Thyroid gland (tissue), 4 donors: ENCODE data around the gene L3MBTL2. TPM values are rescaled to one million over a fixed set of nuclear protein-coding genes. Genes with fewer than 3 reads are reported as not detected.
"Not testable (repeated sequence)": the region's sequence is repeated elsewhere in the genome, so short reads cannot be mapped to it uniquely, and the experiment has no call there.

Source experiments
- DNase-seq, 2 donors: peaks; one replicate each; pipeline ENCODE4 v3.0.0-alpha.2; 2019
- H3K27ac ChIP-seq, 3 donors: fragments of 200-600 bp; sonication (generic); 1 replicate in 2 of 3; 2 replicates in 1 of 3; pipeline ENCODE4 v1.5.1; 2016 to 2019; ENCODE audit warnings: mild to moderate bottlenecking in 1 of 3, moderate library complexity in 1 of 3
- H3K27me3 ChIP-seq: fragments of 200-600 bp; sonication (generic); one replicate; pipeline ENCODE4 v1.5.1; 2019
- H3K36me3 ChIP-seq, 2 donors: fragments of 200-600 bp; sonication (generic); one replicate each; pipeline ENCODE4 v1.5.1; 2016 to 2019
- H3K4me1 ChIP-seq, 2 donors: fragments of 200-600 bp; sonication (generic); one replicate each; pipeline ENCODE4 v1.5.1; 2017 to 2019
- H3K4me3 ChIP-seq, 3 donors: fragments of 200-600 bp; sonication (generic); replicated peaks in 1 of 3; 1 replicate in 2 of 3; 2 replicates in 1 of 3; pipeline ENCODE4 v1.5.1; 2016; ENCODE audit warnings: mild to moderate bottlenecking in 1 of 3
- H3K9me3 ChIP-seq: fragments of 200-600 bp; sonication (generic); one replicate; pipeline ENCODE4 v1.5.1; 2017
- CTCF ChIP-seq, 6 experiments: fragments of 200-600 bp in 3 of 6; fragments of 450-650 bp in 3 of 6; sonication (generic) in 3 of 6; IDR thresholded peaks; one replicate each; pipeline ENCODE4 v1.5.1; 2016 to 2019; ENCODE audit warnings: antibody characterized with exemption in 6 of 6, mild to moderate bottlenecking in 2 of 6, inconsistent platforms in 1 of 6, moderate library complexity in 1 of 6
- POLR2A ChIP-seq, 2 donors: fragments of 450-650 bp; IDR thresholded peaks; one replicate each; pipeline ENCODE4 v1.6.1; 2017; ENCODE audit warnings: antibody characterized with exemption in 2 of 2, mild to moderate bottlenecking in 2 of 2, moderate library complexity in 1 of 2
- WGBS, 2 donors: methylation state at CpG; one replicate each; pipeline ENCODE4 v1.1.5; 2017; 5-methylcytosine and 5-hydroxymethylcytosine counted together
- intact Hi-C: fragments of 100-400 bp; cut with DNase I; formaldehyde crosslinking; loops from one replicate; pipeline ENCODE4 v1.15.1; 2023
- total RNA-seq, 4 donors: library from RNA; depleted of rRNA; stranded (reverse); fragments of >200 nt; gene quantifications; one replicate each; pipeline ENCODE4 v1.2.3, GENCODE V29; 2016

Gene L3MBTL2
- total RNA-seq, 4 donors from 2014 or later, result 17.2 to 29.2 (median 20.7) TPM

- H3K27ac ChIP-seq, result no peak overlapping the region
- H3K9me3 ChIP-seq, result no peaks in the 10 kb centered on the region
- H3K27me3 ChIP-seq, result no peaks in the 10 kb centered on the region
- no peak for DNase-seq
- intact Hi-C loops, result no loop called here
- 94 to 95% methylated on average over 8 to 9 of the region's 11 CpGs for WGBS, 2 donors
- no peak overlapping the region for H3K4me3 ChIP-seq
- H3K36me3 ChIP-seq, result peaks cover 51 to 59% of the 10 kb centered on the region in 2 donors
- H3K4me1 ChIP-seq, result no peaks in the 10 kb centered on the region
- TF ChIP-seq CTCF (IDR thresholded peaks at IDR 0.05) (no peak), POLR2A (IDR thresholded peaks at IDR 0.05) (no peak)
Observed at GRCh38 chr22:41257696-41258095, 52.6 kb downstream of the L3MBTL2 start.

DNA sequence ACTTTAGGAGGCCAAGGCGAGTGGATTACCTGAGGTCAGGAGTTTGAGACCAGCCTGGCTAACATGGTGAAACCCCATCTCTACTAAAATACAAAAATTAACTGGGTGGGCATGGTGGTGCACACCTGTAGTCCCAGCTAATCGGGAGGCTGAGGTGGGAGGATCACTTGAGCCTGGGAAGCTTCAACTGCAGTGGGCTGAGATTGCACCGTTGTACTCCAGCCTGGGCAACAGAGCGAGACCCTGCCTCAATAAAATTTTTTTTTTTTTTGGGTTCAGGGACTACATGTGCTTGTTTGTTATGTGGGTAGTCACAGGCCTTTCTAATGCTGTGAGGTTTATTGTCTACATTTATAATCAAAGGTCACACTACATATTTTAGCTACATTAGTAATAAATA, 54.6 kb downstream of the L3MBTL2 start:
- H3K27me3 ChIP-seq, H3K9me3 ChIP-seq, H3K4me3 ChIP-seq, H3K4me1 ChIP-seq, DNase-seq, H3K27ac ChIP-seq, intact Hi-C loops: not testable (repeated sequence)
- H3K36me3 ChIP-seq, result peaks cover 61 to 65% of the 10 kb centered on the region in 2 donors
- 95 to 99% methylated on average over 4 of the region's 4 CpGs for WGBS, 2 donors

GRCh38 chr22:41260871-41261270, 55.8 kb downstream of the L3MBTL2 start:
- no peak for TF ChIP-seq POLR2A (IDR thresholded peaks at IDR 0.05)
- no peak for TF ChIP-seq CTCF (IDR thresholded peaks at IDR 0.05)
- Histone ChIP-seq H3K4me1 (no peaks in the 10 kb centered on the region), H3K27me3 (no peaks in the 10 kb centered on the region), H3K9me3 (no peaks in the 10 kb centered on the region), H3K4me3 (no peak overlapping the region), H3K36me3 (peaks cover 66 to 67% of the 10 kb centered on the region in 2 donors), H3K27ac (no peak overlapping the region)
- DNase-seq, result no peak
- WGBS, 2 donors, result 94 to 97% methylated on average over 7 of the region's 7 CpGs
- intact Hi-C loops, result no loop called here

DNA sequence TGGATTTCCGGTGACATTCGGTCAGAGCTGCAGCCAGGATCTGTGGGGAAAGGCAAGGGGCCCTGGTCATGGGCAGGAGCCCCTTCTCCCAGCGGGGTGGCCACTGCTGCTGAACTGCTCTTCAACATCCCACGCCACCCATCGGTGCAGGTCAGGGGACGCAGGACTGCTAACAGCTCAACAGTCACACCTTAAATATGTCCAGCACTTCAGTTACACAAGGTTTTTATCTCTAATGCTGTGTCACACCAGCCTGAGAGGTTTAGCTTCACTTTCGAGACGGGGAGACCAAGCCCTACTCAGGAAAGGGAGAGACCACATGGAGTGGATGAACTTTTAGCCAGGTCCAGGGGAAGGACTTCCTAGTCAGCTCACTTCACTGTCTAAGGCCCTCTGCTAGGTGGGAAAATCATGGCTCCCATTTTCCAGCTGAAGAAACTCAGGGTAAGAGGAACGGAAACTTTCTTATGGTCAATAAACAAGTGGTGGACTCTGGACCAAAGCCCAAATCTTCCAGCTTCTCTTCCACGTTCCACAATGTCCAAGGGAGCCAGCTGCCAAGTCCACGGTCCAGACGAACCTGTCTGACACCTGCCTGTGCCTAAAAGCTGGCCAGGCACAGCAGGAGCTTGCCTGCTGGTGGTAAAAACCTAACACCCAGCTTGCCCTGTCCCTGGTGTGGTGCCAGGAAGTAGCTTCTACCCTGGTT, 56.6 kb downstream of the L3MBTL2 start:
- intact Hi-C loops, result no loop called here
- TF ChIP-seq CTCF (IDR thresholded peaks at IDR 0.05) (no peak), POLR2A (IDR thresholded peaks at IDR 0.05) (no peak)
- DNase-seq, result no peak
- Histone ChIP-seq H3K4me3 (no peak overlapping the region), H3K27ac (no peak overlapping the region), H3K4me1 (no peaks in the 10 kb centered on the region), H3K9me3 (no peaks in the 10 kb centered on the region), H3K36me3 (peaks cover 59 to 67% of the 10 kb centered on the region in 2 donors), H3K27me3 (no peaks in the 10 kb centered on the region)
- 87 to 89% methylated on average over 9 to 12 of the region's 12 CpGs for WGBS, 2 donors

DNA sequence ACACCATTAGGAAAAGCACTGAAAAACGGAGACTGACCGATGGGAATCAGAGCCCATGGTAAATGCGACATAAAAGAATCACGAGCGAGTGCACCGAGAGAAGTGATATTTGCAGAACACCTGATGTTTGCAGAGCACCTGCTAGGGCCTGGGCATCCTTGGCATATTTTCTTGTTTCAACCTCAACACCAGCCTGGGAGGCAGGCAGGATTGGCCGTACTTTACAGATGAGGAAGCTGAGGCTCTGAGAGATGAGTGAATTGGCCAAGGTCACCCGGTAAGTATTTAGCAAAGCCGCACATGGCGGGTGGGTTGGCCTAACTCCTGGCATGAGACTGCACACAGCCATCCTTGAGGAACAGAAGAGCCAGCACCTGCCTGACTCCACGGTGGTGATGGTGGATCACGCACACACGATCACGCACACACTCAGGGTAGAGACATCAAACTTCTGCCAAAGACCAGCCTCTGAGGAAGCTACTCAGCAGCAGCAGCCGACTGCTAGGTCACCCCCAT, 57.2 kb downstream of the L3MBTL2 start:
- intact Hi-C loops, result no loop called here
- no peaks in the 10 kb centered on the region for H3K9me3 ChIP-seq
- H3K4me1 ChIP-seq, result no peaks in the 10 kb centered on the region
- no peaks in the 10 kb centered on the region for H3K27me3 ChIP-seq
- H3K36me3 ChIP-seq, result peaks cover 62 to 68% of the 10 kb centered on the region in 2 donors
- 96 to 98% methylated on average over 14 to 15 of the region's 15 CpGs for WGBS, 2 donors
- no peak for DNase-seq
- no peak overlapping the region for H3K4me3 ChIP-seq
- H3K27ac ChIP-seq, result no peak overlapping the region
- TF ChIP-seq CTCF (IDR thresholded peaks at IDR 0.05), result no peak
- TF ChIP-seq POLR2A (IDR thresholded peaks at IDR 0.05), result no peak
